NCI-H1105 (cell line): ENCODE data around the gene ACACA.
"Not testable (repeated sequence)": the region's sequence is repeated elsewhere in the genome, so short reads cannot be mapped to it uniquely, and the experiment has no call there.

Experiments
- DNase-seq: peaks from one replicate; lab custom pipeline; 2025; lab: John Stamatoyannopoulos, UW

Gene ACACA

GRCh38 chr17:37098910-37099664 is 307.5 kb downstream of the ACACA start:
- DNase-seq: no peak

GRCh38 chr17:37098152-37098551 is 308.5 kb downstream of the ACACA start:
- no peak for DNase-seq

DNA sequence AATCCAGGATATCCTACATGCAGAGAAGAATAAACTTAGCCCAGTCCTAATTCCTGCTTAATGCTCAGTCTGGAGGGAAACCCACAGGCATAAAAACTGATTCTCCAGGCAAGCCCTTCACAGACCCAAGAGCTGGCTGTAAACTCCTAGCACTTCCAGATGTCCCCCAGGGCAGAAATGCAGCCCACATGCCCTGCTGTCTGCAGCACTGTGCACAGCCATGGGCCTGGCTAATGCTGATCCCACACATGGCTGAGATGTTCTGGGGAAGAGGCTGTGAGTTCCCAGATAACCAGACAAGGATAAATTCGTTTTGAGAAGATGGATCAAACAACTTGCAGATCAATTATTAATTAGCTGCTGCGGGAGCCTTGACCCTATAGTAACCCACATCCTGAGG is 309.5 kb downstream of the ACACA start:
- no peak for DNase-seq

DNA sequence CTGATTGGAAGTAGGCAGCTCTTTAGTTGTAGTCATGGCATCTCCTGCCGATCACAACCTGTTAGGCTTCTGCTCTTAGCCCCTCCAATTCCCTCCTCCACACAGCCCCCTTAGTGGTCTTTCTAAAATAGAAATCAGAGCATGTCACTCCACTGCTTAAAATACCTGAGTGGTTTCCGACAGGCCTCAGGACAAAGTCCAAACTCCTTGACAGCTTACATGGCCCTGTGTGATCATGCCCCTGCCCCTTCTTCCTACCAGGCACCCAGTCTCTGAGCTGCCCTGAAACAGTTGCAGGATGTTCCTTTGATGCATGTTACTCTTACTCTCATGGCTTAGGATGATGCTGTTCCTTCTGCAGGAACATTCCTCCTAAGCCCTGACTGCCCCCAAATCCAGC is 310.6 kb downstream of the ACACA start:
- no peak for DNase-seq

GRCh38 chr17:37094391-37094790 is 312.2 kb downstream of the ACACA start:
- DNase-seq: no peak

DNA sequence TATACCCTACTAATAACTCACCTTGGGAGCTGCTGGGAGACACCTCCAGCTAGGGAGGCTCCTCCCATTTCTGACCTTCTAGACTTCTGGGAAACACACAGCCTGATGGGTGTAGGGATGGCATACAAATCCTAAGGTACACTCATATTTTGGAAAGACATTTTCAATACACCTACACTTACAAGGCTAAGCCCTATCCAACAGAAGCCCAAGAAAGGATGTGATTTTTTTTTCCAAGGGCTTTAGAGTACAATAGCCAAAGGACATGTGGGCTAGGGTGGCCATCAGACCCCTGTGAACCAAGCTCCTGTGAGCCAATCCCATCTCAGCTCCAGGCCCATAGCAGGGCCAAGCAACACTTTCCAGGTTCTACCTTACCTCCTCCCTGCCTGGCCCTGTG is 313.9 kb downstream of the ACACA start:
- DNase-seq: no peak

GRCh38 chr17:37092071-37092470 is 314.6 kb downstream of the ACACA start:
- DNase-seq: no peak

GRCh38 chr17:37090941-37091340 is 315.7 kb downstream of the ACACA start:
- DNase-seq: no peak

DNA sequence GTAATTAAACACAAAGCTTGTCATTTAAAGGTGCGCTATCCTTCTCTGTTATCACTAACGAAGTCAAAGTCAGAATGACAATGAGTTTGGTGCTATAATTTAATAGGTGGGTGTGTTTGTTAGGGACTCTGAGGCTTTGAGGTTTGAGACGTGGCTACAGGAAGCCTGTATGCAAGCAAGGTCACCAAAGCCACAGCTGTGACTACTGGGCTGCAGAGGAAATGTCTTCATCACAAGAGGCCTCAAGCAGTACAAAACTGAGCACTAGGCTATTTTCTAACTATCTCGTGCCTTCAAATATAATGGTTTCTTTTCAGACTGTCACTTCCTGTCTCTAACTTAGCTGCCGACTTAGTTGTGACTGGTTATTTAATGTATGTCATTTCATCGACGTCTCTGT is 316.7 kb downstream of the ACACA start:
- DNase-seq: no peak

DNA sequence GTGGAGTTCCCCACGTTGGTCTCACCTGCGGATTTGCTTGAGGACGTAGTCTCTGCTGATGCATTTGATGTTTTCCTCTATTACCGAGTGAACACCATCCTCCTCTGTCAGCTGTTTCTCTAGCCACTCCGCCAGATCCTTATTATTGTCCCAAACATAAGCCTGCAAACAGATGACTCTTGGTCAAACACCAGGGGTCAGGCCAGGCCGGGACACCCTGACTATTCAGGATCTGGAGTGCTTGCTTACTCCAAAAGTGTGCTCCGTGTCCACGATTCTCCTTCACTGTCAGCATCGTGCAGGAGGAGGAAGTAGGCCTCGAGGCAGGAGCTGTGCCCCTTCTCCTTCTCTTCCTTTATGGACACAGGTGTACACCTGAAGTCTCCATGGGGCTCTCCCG is 317.7 kb downstream of the ACACA start:
- DNase-seq: no peak

DNA sequence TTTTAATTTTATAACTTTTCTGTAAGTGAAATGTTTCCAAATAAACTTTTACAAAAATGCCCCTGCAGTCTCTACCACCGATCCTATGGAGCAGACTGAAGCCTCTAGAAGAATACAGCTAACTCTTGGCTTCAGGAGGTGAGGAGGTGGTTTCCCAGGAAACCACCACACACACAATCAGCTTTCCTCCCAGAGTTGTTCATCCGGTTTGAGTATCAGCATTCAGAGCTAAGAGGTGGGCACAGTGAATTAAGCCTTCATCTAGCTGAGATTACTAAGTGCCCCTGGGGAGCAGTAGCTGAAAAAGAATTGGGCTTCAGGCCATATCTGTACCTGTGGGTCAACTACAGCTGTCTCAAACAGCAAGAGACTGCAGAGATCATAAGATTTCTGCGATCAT is 318.2 kb downstream of the ACACA start:
- DNase-seq: peak; percentile 7

- DNase-seq: no peak
Measured at GRCh38 chr17:37087683-37088082, 319.0 kb downstream of the ACACA start.

GRCh38 chr17:37086948-37087347 is 319.7 kb downstream of the ACACA start:
- no peak for DNase-seq

GRCh38 chr17:37086334-37086733 is 320.3 kb downstream of the ACACA start:
- no peak for DNase-seq

- DNase-seq: no peak
Measured at GRCh38 chr17:37084372-37084771, 322.3 kb downstream of the ACACA start.

- no peak for DNase-seq
Measured at GRCh38 chr17:37083456-37083855, 323.2 kb downstream of the ACACA start.

- no peak for DNase-seq
Measured at GRCh38 chr17:37082985-37083384, 323.7 kb downstream of the ACACA start.

GRCh38 chr17:37082311-37082860 is 324.2 kb downstream of the ACACA start:
- no peak for DNase-seq

- DNase-seq: no peak
Measured at GRCh38 chr17:37081287-37081686, 325.3 kb downstream of the ACACA start.

DNA sequence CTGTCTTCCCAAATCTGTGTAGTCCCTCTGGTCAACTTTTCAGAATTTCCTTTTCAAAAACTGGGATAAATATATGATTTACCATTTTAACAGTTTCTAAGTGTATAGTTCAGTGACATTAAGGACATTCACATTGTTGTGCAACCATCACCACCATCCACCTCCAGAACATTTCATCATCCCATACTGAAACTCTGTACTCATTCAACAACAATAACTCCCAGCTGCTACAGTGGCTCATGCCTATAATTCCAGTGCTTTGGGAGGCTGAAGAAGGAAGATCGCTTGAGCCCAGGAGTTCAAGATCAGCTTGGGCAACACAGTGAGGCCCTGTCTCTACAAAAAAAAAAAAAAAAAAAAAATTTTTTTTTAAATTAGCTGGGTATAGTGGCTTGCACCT is 326.9 kb downstream of the ACACA start:
- DNase-seq: no peak

DNA sequence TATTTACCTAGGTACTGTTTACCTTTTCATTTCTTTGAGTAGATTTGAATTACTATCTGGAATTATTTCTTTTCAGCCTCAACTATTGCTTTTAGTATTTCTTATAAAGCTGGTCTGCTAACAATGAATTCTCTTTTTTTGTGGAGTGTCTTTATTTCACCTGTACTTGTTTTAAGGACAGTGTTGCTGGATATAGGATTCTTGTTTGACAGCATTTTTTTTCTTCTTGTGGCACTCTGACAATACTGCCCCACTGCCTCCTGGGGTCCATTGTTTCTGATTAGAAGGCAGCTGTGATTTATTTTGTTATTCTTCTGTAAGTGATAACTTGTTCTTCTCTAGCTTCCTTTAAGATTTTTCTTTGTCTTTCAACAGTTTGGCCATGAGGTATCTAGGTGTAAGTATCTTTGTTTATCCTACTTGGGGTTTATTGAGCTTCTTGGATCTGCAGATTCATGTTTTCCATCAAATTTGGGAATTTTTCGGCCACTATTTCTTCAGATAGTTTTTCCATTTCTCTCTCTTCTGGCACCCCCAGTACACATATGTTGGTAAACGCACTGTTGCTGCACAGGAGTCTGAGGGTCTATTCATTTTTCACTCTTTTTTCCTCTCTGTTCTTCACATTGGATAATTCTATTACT is 327.4 kb downstream of the ACACA start:
- DNase-seq: no peak

DNA sequence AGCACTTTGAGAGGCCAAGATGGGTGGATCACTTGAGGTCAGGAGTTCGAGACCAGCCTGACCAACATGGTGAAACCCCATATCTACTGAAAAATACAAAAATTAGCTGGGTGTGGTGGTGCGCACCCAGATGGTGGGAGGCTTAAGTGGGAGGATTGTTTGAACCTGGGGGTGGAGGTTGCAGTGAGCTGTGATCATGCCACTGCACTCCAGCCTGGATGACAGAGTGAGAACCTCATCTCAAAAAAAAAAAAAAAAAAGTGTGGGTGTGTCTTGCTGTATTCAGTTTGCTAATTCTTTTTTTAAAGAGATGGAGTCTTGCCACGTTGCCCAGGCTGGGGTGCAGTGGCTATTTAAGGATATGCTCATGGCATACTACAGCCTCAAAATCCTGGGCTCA is 333.2 kb downstream of the ACACA start:
- not testable (repeated sequence) for DNase-seq

- DNase-seq: no peak
Measured at GRCh38 chr17:37069087-37069486, 337.5 kb downstream of the ACACA start.

- no peak for DNase-seq
Measured at GRCh38 chr17:37068266-37068665, 338.4 kb downstream of the ACACA start.
